SK-N-SH (cell line): ENCODE results near the gene CCDC187. TPM values are rescaled to one million over a fixed set of nuclear protein-coding genes. Genes with fewer than 3 reads are reported as not detected.

ENCODE experiments used
- CTCF ChIA-PET: fragments of 300-600, 350-600 bp; formaldehyde crosslinking; extraction: SDS; loops from one replicate; lab custom pipeline; 2021; lab: Yijun Ruan, JAX
- POLR2A ChIA-PET: fragments of 350-600 bp; sonication (Branson Sonifier 250); formaldehyde crosslinking; extraction: SDS; loops from one replicate; lab custom pipeline; 2020; ENCODE audit warnings: antibody characterized with exemption, inconsistent platforms; lab: Yijun Ruan, JAX
- DNase-seq: peaks from one replicate; pipeline ENCODE4 v3.0.0; 2012
- H2AFZ ChIP-seq: fragments of 200-600 bp; sonication (generic); 2 replicates; pipeline ENCODE4 v1.8.1; 2016; ENCODE audit warnings: antibody characterized with exemption, mild to moderate bottlenecking, low read depth
- H3F3A ChIP-seq: fragments of 200-600 bp; sonication (generic); replicated peaks from 2 replicates; pipeline ENCODE3; 2016; ENCODE audit warnings: antibody characterized with exemption, mild to moderate bottlenecking; ENCODE audit not compliant: insufficient read depth
- H3K27ac ChIP-seq, 2 experiments: fragments of 200-500 bp in 1 of 2; fragments of 200-600 bp in 1 of 2; sonication (Bioruptor generic) in 1 of 2; sonication (generic), shearing (Covaris generic) in 1 of 2; 2 replicates each; pipeline versions ENCODE4 v1.5.1 to v1.6.1; 2014 to 2016; ENCODE audit warnings: low read depth in 2 of 2, inconsistent platforms in 1 of 2, low read length in 1 of 2, mild to moderate bottlenecking in 1 of 2, mixed read lengths in 1 of 2
- H3K27me3 ChIP-seq: fragments of 200-600 bp; sonication (generic), shearing (Covaris generic); 2 replicates; pipeline ENCODE4 v1.6.1; 2016; ENCODE audit warnings: mixed run types; ENCODE audit not compliant: insufficient read depth
- H3K36me3 ChIP-seq, 2 experiments: fragments of 200-500 bp in 1 of 2; fragments of 200-600 bp in 1 of 2; sonication (Bioruptor generic) in 1 of 2; sonication (generic) in 1 of 2; replicated peaks in 1 of 2; 2 replicates each; pipeline versions ENCODE3 to v1.5.1; 2014 to 2016; ENCODE audit warnings: low read length in 1 of 2, mild to moderate bottlenecking in 1 of 2; ENCODE audit not compliant: insufficient read depth in 2 of 2, control insufficient read depth in 1 of 2
- H3K4me1 ChIP-seq, 2 experiments: fragments of 200-500 bp in 1 of 2; fragments of 200-600 bp in 1 of 2; sonication (Bioruptor generic) in 1 of 2; sonication (generic), shearing (Covaris generic) in 1 of 2; 2 replicates each; pipeline versions ENCODE4 v1.5.1 to v1.6.1; 2014 to 2016; ENCODE audit warnings: low read depth in 1 of 2, low read length in 1 of 2, mixed run types in 1 of 2; ENCODE audit not compliant: insufficient read depth in 2 of 2, control insufficient read depth in 1 of 2
- H3K4me2 ChIP-seq: fragments of 200-600 bp; sonication (generic), shearing (Covaris generic); 2 replicates; pipeline ENCODE4 v1.6.1; 2017; ENCODE audit warnings: mixed run types
- H3K4me3 ChIP-seq, 2 experiments: fragments of 200-500 bp in 1 of 2; fragments of 200-600 bp in 1 of 2; sonication (Bioruptor generic) in 1 of 2; sonication (generic), shearing (Covaris generic) in 1 of 2; 2 replicates each; pipeline versions ENCODE4 v1.5.1 to v1.8.1; 2014 to 2016; ENCODE audit warnings: low read depth in 2 of 2, inconsistent platforms in 1 of 2, low read length in 1 of 2, mild to moderate bottlenecking in 1 of 2, mixed read lengths in 1 of 2, moderate library complexity in 1 of 2
- H3K79me2 ChIP-seq: fragments of 200-600 bp; sonication (generic); 2 replicates; pipeline ENCODE4 v1.8.1; 2017; ENCODE audit warnings: mild to moderate bottlenecking; ENCODE audit not compliant: insufficient read depth
- H3K9ac ChIP-seq: fragments of 200-600 bp; sonication (generic); 2 replicates; pipeline ENCODE4 v1.6.1; 2017; ENCODE audit warnings: mixed run types
- H3K9me2 ChIP-seq: fragments of 200-600 bp; sonication (generic); 2 replicates; pipeline ENCODE4 v1.6.1; 2017; ENCODE audit warnings: mixed run types
- H3K9me3 ChIP-seq: fragments of 200-600 bp; sonication (generic); 2 replicates; pipeline ENCODE4 v1.6.1; 2017; ENCODE audit warnings: mixed run types, mild to moderate bottlenecking, moderate library complexity
- H4K20me1 ChIP-seq: fragments of 200-600 bp; sonication (generic); 2 replicates; pipeline ENCODE4 v1.6.1; 2017; ENCODE audit warnings: mild to moderate bottlenecking, mixed run types; ENCODE audit not compliant: insufficient read depth
- CHD2 ChIP-seq: fragments of 150-350 bp; IDR thresholded peaks from 2 replicates; pipeline ENCODE4 v1.6.1; 2018; ENCODE audit warnings: low read length; ENCODE audit not compliant: partially characterized antibody
- ELF1 ChIP-seq: IDR thresholded peaks from 2 replicates; pipeline ENCODE4 v1.4.0; 2012
- EP300 ChIP-seq, 2 experiments: IDR thresholded peaks; 2 replicates each; pipeline versions ENCODE4 v1.4.0 to v1.6.1; 2012; ENCODE audit warnings: borderline replicate concordance in 1 of 2, low read depth in 1 of 2, low read length in 1 of 2
- FOXM1 ChIP-seq: IDR thresholded peaks from 2 replicates; pipeline ENCODE4 v1.4.0; 2012; ENCODE audit warnings: low read depth, mild to moderate bottlenecking
- MEF2A ChIP-seq: IDR thresholded peaks from 2 replicates; pipeline ENCODE4 v1.4.0; 2012; ENCODE audit warnings: low read depth, borderline replicate concordance
- RAD21 ChIP-seq: IDR thresholded peaks from 2 replicates; pipeline ENCODE4 v1.6.1; 2012; ENCODE audit warnings: mild to moderate bottlenecking, low read length
- SIN3A ChIP-seq: IDR thresholded peaks from 2 replicates; pipeline ENCODE4 v1.6.1; 2012; ENCODE audit warnings: low read depth, mild to moderate bottlenecking, low read length, moderate library complexity, borderline replicate concordance
- SMC3 ChIP-seq: IDR thresholded peaks from 2 replicates; pipeline ENCODE4 v1.6.1; 2012; ENCODE audit warnings: low read depth, low read length, improper control_type of control experiment
- TEAD4 ChIP-seq: IDR thresholded peaks from 2 replicates; pipeline ENCODE4 v1.4.0; 2012; ENCODE audit warnings: mild to moderate bottlenecking, borderline replicate concordance; ENCODE audit not compliant: insufficient read depth
- WGBS: methylation state at CpG from one replicate; pipeline ENCODE4 v1.1.6; 2017; ENCODE audit warnings: low lambda C conversion rate; 5-methylcytosine and 5-hydroxymethylcytosine counted together
- polyA plus RNA-seq, 3 experiments: library from polyadenylated mRNA; depleted of rRNA; stranded (reverse); fragments of >200 nt; gene quantifications; 2 replicates each; pipeline ENCODE4 v1.2.3, GENCODE V29; 2012
- TF ChIP-seq, protein P1 (sequence below): IDR thresholded peaks from 2 replicates; pipeline ENCODE4 v1.4.0; 2012; ENCODE audit warnings: low read depth, borderline replicate concordance
- TF ChIP-seq, protein P2 (sequence below): IDR thresholded peaks from 2 replicates; pipeline ENCODE4 v1.4.0; 2012; ENCODE audit warnings: low read depth, borderline replicate concordance
- TF ChIP-seq, protein P3 (sequence below): IDR thresholded peaks from 2 replicates; pipeline ENCODE4 v1.6.1; 2012; ENCODE audit warnings: mild to moderate bottlenecking, low read depth, low read length, moderate library complexity
- TF ChIP-seq, protein P4 (sequence below): fragments of 150-350 bp; IDR thresholded peaks from 2 replicates; pipeline ENCODE4 v1.6.1; 2017; ENCODE audit warnings: antibody characterized with exemption, low read length, low read depth, borderline replicate concordance

The CCDC187 gene
- polyA plus RNA-seq, 1 of the 3 experiments (the other 2 are of a cell fraction): not detected

DNA sequence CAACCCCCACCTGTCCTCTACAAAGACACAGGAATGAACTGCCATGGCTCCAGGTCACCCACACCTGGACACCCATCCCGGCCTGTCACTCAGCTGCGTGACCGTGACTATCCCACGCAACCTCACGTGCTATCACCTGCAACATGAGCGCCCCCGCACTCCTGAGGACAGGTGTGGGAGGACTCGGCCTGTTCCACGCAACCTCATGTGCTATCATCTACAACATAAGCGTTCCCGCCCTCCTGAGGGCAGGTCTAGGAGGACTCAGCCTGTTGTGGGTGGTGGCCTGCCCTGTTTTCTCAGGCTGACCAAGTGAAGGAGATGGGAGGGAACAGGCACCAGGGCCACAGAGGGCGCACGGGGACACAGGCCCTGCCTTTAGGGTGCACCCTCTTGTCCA, 62.4 kb downstream of the CCDC187 start:
- POLR2A ChIA-PET: no interaction called here
- WGBS: 97% methylated on average over 10 of the region's 13 CpGs

DNA sequence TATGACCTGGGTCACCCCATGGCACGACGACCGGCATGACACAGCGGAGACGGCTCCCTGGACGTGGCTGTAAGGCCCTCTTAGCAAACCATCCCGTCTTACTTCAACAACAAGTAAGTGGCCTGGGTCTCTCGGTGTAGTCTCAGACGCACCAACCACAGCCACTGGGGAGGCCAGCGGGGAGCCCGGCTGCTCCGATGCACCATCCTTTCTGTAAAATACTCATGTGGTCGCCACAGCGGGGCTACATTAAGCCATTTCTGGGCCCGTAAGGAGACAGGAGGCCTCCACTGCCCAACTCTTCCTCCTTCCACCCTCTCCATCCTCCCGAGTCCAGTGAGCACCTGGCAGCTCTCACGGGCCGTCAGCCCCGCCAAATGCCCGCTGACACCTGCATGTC, 63.0 kb downstream of the CCDC187 start:
- H3F3A ChIP-seq: peaks cover 4% of the 10 kb centered on the region
- no peak overlapping the region for H2AFZ ChIP-seq
- 95% methylated on average over 19 of the region's 20 CpGs for WGBS
- H3K9me3 ChIP-seq: no peaks in the 10 kb centered on the region
- no peak overlapping the region for H3K27ac ChIP-seq
- no peak for DNase-seq
- H3K4me3 ChIP-seq: no peak overlapping the region
- peaks cover 0 to 13% of the 10 kb centered on the region in 2 experiments for H3K36me3 ChIP-seq
- TF ChIP-seq RAD21 (no peak), EP300 (IDR thresholded peaks at IDR 0.05; ENCODE audit: borderline replicate concordance in 1 of 2, low read depth in 1 of 2, low read length in 1 of 2) (no peak), SIN3A (no peak)
- peaks cover 44% of the 10 kb centered on the region for H3K79me2 ChIP-seq
- POLR2A ChIA-PET: no interaction called here
- H3K27me3 ChIP-seq: no peaks in the 10 kb centered on the region
- H4K20me1 ChIP-seq: peaks cover 68% of the 10 kb centered on the region
- CTCF ChIA-PET: interaction anchor here (0.7 to 5.0 kb wide), 3 partner anchors 14 to 160 kb away, joined by 3 to 35 read pairs (median 3); no protein-coding TSS in a partner anchor
- H3K4me2 ChIP-seq: no peak overlapping the region
- no peak overlapping the region for H3K9ac ChIP-seq
- H3K9me2 ChIP-seq: no peaks in the 10 kb centered on the region
- peaks cover 8 to 13% of the 10 kb centered on the region in 2 experiments; a peak in 3 of 4 replicates for H3K4me1 ChIP-seq

More for the DNA sequence above, 62.4 kb downstream of the CCDC187 start:
- Histone ChIP-seq H4K20me1 (peaks cover 68% of the 10 kb centered on the region), H3K79me2 (peaks cover 44% of the 10 kb centered on the region), H2AFZ (no peak overlapping the region), H3K27me3 (no peaks in the 10 kb centered on the region), H3K9ac (no peak overlapping the region), H3K9me2 (no peaks in the 10 kb centered on the region), H3K4me2 (no peak overlapping the region)
- no peak for DNase-seq
- no peak for TF ChIP-seq ELF1
- no peak for TF ChIP-seq FOXM1
- TF ChIP-seq SIN3A: no peak
- TF ChIP-seq TEAD4: no peak
- TF ChIP-seq, all 33 proteins: peak for 0
- Histone ChIP-seq H3K36me3 (peaks cover 0 to 8% of the 10 kb centered on the region in 2 experiments), H3K4me3 (no peak overlapping the region), H3K9me3 (no peaks in the 10 kb centered on the region), H3K27ac (no peak overlapping the region), H3K4me1 (peaks cover 8 to 15% of the 10 kb centered on the region in 2 experiments; a peak in 3 of 4 replicates), H3F3A (peaks cover 4% of the 10 kb centered on the region)
- CTCF ChIA-PET: interaction anchor here (0.7 to 5.0 kb wide), 4 partner anchors 15 to 159 kb away, joined by 3 to 35 read pairs (median 3); no protein-coding TSS in a partner anchor

DNA sequence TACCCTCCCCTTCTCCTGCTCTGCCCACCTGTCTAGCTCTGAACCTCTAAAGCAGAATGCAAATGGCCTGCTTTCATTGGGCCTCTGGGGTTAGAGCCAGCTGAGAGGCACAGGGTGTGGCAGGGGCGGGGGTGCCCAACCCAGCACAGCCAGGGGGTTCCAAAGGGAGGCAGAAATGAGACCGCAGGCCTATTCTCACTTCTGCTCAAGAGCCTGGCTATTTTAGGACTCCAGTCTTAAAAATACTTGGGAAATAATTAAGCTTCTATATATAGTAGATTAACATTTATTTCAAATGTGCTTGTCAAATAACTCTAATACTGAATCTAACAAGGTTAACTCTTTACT, 63.9 kb downstream of the CCDC187 start:
- no peaks in the 10 kb centered on the region for H3K9me2 ChIP-seq
- H2AFZ ChIP-seq: no peak overlapping the region
- H3K4me1 ChIP-seq: peaks cover 8 to 12% of the 10 kb centered on the region in 2 experiments; a peak in 3 of 4 replicates
- CTCF ChIA-PET: interaction anchor here (1.0 to 5.0 kb wide), 3 partner anchors 13 to 69 kb away, joined by 3 to 35 read pairs (median 9); no protein-coding TSS in a partner anchor
- no peak overlapping the region for H3K4me3 ChIP-seq
- H3K9me3 ChIP-seq: no peaks in the 10 kb centered on the region
- no peak overlapping the region for H3K9ac ChIP-seq
- no peak for DNase-seq
- no peak overlapping the region for H3K27ac ChIP-seq
- H4K20me1 ChIP-seq: peaks cover 70% of the 10 kb centered on the region
- peaks cover 0 to 22% of the 10 kb centered on the region in 2 experiments for H3K36me3 ChIP-seq
- H3K79me2 ChIP-seq: peaks cover 41% of the 10 kb centered on the region
- H3K27me3 ChIP-seq: no peaks in the 10 kb centered on the region
- no peak overlapping the region for H3K4me2 ChIP-seq
- WGBS: 100% methylated on average over 2 of the region's 2 CpGs
- POLR2A ChIA-PET: no interaction called here
- H3F3A ChIP-seq: peaks cover 4% of the 10 kb centered on the region
- no peak for TF ChIP-seq EP300 (IDR thresholded peaks at IDR 0.05; ENCODE audit: borderline replicate concordance in 1 of 2, low read depth in 1 of 2, low read length in 1 of 2)
- TF ChIP-seq, protein P1, sequence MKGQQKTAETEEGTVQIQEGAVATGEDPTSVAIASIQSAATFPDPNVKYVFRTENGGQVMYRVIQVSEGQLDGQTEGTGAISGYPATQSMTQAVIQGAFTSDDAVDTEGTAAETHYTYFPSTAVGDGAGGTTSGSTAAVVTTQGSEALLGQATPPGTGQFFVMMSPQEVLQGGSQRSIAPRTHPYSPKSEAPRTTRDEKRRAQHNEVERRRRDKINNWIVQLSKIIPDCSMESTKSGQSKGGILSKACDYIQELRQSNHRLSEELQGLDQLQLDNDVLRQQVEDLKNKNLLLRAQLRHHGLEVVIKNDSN: no peak
- no peak for TF ChIP-seq RAD21
- no peak for TF ChIP-seq SMC3
- TF ChIP-seq, protein P2, sequence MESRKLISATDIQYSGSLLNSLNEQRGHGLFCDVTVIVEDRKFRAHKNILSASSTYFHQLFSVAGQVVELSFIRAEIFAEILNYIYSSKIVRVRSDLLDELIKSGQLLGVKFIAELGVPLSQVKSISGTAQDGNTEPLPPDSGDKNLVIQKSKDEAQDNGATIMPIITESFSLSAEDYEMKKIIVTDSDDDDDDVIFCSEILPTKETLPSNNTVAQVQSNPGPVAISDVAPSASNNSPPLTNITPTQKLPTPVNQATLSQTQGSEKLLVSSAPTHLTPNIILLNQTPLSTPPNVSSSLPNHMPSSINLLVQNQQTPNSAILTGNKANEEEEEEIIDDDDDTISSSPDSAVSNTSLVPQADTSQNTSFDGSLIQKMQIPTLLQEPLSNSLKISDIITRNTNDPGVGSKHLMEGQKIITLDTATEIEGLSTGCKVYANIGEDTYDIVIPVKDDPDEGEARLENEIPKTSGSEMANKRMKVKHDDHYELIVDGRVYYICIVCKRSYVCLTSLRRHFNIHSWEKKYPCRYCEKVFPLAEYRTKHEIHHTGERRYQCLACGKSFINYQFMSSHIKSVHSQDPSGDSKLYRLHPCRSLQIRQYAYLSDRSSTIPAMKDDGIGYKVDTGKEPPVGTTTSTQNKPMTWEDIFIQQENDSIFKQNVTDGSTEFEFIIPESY: no peak
- no peak for TF ChIP-seq MEF2A
- TF ChIP-seq CHD2: no peak
- TF ChIP-seq, protein P3, sequence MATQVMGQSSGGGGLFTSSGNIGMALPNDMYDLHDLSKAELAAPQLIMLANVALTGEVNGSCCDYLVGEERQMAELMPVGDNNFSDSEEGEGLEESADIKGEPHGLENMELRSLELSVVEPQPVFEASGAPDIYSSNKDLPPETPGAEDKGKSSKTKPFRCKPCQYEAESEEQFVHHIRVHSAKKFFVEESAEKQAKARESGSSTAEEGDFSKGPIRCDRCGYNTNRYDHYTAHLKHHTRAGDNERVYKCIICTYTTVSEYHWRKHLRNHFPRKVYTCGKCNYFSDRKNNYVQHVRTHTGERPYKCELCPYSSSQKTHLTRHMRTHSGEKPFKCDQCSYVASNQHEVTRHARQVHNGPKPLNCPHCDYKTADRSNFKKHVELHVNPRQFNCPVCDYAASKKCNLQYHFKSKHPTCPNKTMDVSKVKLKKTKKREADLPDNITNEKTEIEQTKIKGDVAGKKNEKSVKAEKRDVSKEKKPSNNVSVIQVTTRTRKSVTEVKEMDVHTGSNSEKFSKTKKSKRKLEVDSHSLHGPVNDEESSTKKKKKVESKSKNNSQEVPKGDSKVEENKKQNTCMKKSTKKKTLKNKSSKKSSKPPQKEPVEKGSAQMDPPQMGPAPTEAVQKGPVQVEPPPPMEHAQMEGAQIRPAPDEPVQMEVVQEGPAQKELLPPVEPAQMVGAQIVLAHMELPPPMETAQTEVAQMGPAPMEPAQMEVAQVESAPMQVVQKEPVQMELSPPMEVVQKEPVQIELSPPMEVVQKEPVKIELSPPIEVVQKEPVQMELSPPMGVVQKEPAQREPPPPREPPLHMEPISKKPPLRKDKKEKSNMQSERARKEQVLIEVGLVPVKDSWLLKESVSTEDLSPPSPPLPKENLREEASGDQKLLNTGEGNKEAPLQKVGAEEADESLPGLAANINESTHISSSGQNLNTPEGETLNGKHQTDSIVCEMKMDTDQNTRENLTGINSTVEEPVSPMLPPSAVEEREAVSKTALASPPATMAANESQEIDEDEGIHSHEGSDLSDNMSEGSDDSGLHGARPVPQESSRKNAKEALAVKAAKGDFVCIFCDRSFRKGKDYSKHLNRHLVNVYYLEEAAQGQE: no peak
- TF ChIP-seq, protein P4, sequence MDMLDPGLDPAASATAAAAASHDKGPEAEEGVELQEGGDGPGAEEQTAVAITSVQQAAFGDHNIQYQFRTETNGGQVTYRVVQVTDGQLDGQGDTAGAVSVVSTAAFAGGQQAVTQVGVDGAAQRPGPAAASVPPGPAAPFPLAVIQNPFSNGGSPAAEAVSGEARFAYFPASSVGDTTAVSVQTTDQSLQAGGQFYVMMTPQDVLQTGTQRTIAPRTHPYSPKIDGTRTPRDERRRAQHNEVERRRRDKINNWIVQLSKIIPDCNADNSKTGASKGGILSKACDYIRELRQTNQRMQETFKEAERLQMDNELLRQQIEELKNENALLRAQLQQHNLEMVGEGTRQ: no peak
